Astrocyte (in vitro differentiated cells and primary cell): ENCODE measurements around the gene SH2D7. TPM values are rescaled to one million over a fixed set of nuclear protein-coding genes. Genes with fewer than 3 reads are reported as not detected.

Experiments
- DNase-seq: peaks from one replicate; pipeline ENCODE4 v3.0.0-alpha.2; 2010; ENCODE audit warnings: low read depth
- FAIRE-seq: peaks from 2 replicates; lab custom pipeline; 2011; peaks lifted over from hg19 to GRCh38; lab: Jason Lieb, UNC
- H2AFZ ChIP-seq: 2 replicates; pipeline ENCODE4 v1.6.0; 2012; ENCODE audit warnings: low read depth, low read length, inconsistent platforms
- H3K27ac ChIP-seq: 2 replicates; pipeline ENCODE4 v1.5.1; 2011; ENCODE audit warnings: low read depth, low read length, inconsistent platforms
- H3K27me3 ChIP-seq: 2 replicates; pipeline ENCODE4 v1.6.0; 2011; ENCODE audit warnings: low read length, inconsistent platforms; ENCODE audit not compliant: insufficient read depth
- H3K36me3 ChIP-seq: 2 replicates; pipeline ENCODE4 v1.5.1; 2011; ENCODE audit warnings: low read length, inconsistent platforms; ENCODE audit not compliant: insufficient read depth
- H3K4me1 ChIP-seq: 2 replicates; pipeline ENCODE4 v1.5.1; 2011; ENCODE audit warnings: low read length, inconsistent platforms; ENCODE audit not compliant: insufficient read depth
- H3K4me2 ChIP-seq: 2 replicates; pipeline ENCODE4 v1.6.0; 2012; ENCODE audit warnings: low read length, inconsistent platforms
- H3K4me3 ChIP-seq: 2 replicates; pipeline ENCODE4 v1.5.1; 2011; ENCODE audit warnings: low read depth, mild to moderate bottlenecking, low read length, inconsistent platforms; ENCODE audit not compliant: insufficient read depth
- H3K79me2 ChIP-seq: 2 replicates; pipeline ENCODE4 v1.6.0; 2012; ENCODE audit warnings: mild to moderate bottlenecking, low read length, inconsistent platforms; ENCODE audit not compliant: insufficient read depth
- H3K9ac ChIP-seq: 2 replicates; pipeline ENCODE4 v1.6.0; 2012; ENCODE audit warnings: mild to moderate bottlenecking, low read length, inconsistent platforms
- H3K9me3 ChIP-seq: 2 replicates; pipeline ENCODE4 v1.5.1; 2012; ENCODE audit warnings: low read depth, mild to moderate bottlenecking, low read length, inconsistent platforms; ENCODE audit not compliant: insufficient read depth
- H4K20me1 ChIP-seq: 2 replicates; pipeline ENCODE4 v1.6.0; 2012; ENCODE audit warnings: low read length, inconsistent platforms; ENCODE audit not compliant: insufficient read depth
- H3K27ac Mint-ChIP-seq: one replicate; pipeline ENCODE4 v1.8.0; 2021; ENCODE audit warnings: mild to moderate bottlenecking, mixed read lengths; ENCODE audit not compliant: unreplicated experiment
- H3K27me3 Mint-ChIP-seq: one replicate; pipeline ENCODE4 v1.8.0; 2021; ENCODE audit warnings: low read depth, mixed read lengths; ENCODE audit not compliant: unreplicated experiment
- H3K36me3 Mint-ChIP-seq: one replicate; pipeline ENCODE4 v1.8.0; 2021; ENCODE audit warnings: low read depth, mixed read lengths; ENCODE audit not compliant: unreplicated experiment
- H3K4me1 Mint-ChIP-seq: one replicate; pipeline ENCODE4 v1.8.0; 2021; ENCODE audit warnings: low read depth, mixed read lengths; ENCODE audit not compliant: unreplicated experiment
- H3K4me3 Mint-ChIP-seq: one replicate; pipeline ENCODE4 v1.8.0; 2021; ENCODE audit warnings: mild to moderate bottlenecking, moderate library complexity, mixed read lengths; ENCODE audit not compliant: unreplicated experiment
- H3K9me3 Mint-ChIP-seq: one replicate; pipeline ENCODE4 v1.8.0; 2021; ENCODE audit warnings: mild to moderate bottlenecking, mixed read lengths; ENCODE audit not compliant: unreplicated experiment
- EZH2 ChIP-seq: IDR thresholded peaks from 2 replicates; pipeline ENCODE4 v1.6.1; 2012; ENCODE audit warnings: mild to moderate bottlenecking, low read length, inconsistent platforms; ENCODE audit not compliant: insufficient read depth
- total RNA-seq: library from RNA; stranded (reverse); gene quantifications from 2 replicates; pipeline ENCODE4 v1.2.1, GENCODE V29; 2021
- TF ChIP-seq, protein P1 (sequence below): IDR thresholded peaks from 2 replicates; pipeline ENCODE4 v1.5.1; 2011; ENCODE audit warnings: low read depth, mild to moderate bottlenecking, inconsistent platforms, low read length, moderate library complexity; ENCODE audit not compliant: insufficient read depth

The SH2D7 gene
- total RNA-seq, 1 donor from 2014 or later = not detected

- no peaks in the 10 kb centered on the region for H3K36me3 ChIP-seq
- H3K79me2 ChIP-seq = no peaks in the 10 kb centered on the region
- Mint-ChIP-seq H3K27me3 (peaks cover 29% of the 10 kb centered on the region), H3K27ac (no peak overlapping the region), H3K4me3 (no peak overlapping the region), H3K36me3 (no peaks in the 10 kb centered on the region), H3K9me3 (no peaks in the 10 kb centered on the region), H3K4me1 (peaks cover 5% of the 10 kb centered on the region)
- H3K27me3 ChIP-seq = no peaks in the 10 kb centered on the region
- peaks cover 6% of the 10 kb centered on the region for H3K4me1 ChIP-seq
- H4K20me1 ChIP-seq = no peaks in the 10 kb centered on the region
- H3K9me3 ChIP-seq = no peaks in the 10 kb centered on the region
- H3K4me3 ChIP-seq = no peak overlapping the region
- DNase-seq (no peak), FAIRE-seq (no peak)
- no peak overlapping the region for H3K4me2 ChIP-seq
- no peak for TF ChIP-seq EZH2
- TF ChIP-seq, protein P1, sequence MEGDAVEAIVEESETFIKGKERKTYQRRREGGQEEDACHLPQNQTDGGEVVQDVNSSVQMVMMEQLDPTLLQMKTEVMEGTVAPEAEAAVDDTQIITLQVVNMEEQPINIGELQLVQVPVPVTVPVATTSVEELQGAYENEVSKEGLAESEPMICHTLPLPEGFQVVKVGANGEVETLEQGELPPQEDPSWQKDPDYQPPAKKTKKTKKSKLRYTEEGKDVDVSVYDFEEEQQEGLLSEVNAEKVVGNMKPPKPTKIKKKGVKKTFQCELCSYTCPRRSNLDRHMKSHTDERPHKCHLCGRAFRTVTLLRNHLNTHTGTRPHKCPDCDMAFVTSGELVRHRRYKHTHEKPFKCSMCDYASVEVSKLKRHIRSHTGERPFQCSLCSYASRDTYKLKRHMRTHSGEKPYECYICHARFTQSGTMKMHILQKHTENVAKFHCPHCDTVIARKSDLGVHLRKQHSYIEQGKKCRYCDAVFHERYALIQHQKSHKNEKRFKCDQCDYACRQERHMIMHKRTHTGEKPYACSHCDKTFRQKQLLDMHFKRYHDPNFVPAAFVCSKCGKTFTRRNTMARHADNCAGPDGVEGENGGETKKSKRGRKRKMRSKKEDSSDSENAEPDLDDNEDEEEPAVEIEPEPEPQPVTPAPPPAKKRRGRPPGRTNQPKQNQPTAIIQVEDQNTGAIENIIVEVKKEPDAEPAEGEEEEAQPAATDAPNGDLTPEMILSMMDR = no peak
- no peak overlapping the region for H3K9ac ChIP-seq
- no peak overlapping the region for H2AFZ ChIP-seq
- H3K27ac ChIP-seq = no peak overlapping the region
These were observed 5.9 kb downstream of the SH2D7 start for GRCh38 chr15:78098131-78098755.

- H3K4me3 Mint-ChIP-seq = no peak overlapping the region
- Histone ChIP-seq H3K4me1 (peaks cover 2% of the 10 kb centered on the region), H3K79me2 (no peaks in the 10 kb centered on the region), H3K4me2 (no peak overlapping the region), H4K20me1 (no peaks in the 10 kb centered on the region), H3K9ac (no peak overlapping the region), H3K36me3 (no peaks in the 10 kb centered on the region), H3K9me3 (no peaks in the 10 kb centered on the region), H3K27ac (no peak overlapping the region), H3K27me3 (peaks cover 2% of the 10 kb centered on the region), H2AFZ (no peak overlapping the region), H3K4me3 (no peak overlapping the region)
- H3K36me3 Mint-ChIP-seq = peaks cover 4% of the 10 kb centered on the region
- H3K27me3 Mint-ChIP-seq = peaks cover 30% of the 10 kb centered on the region
- no peak overlapping the region for H3K27ac Mint-ChIP-seq
- FAIRE-seq (no peak), DNase-seq (no peak)
- H3K4me1 Mint-ChIP-seq = peaks cover 3% of the 10 kb centered on the region
- H3K9me3 Mint-ChIP-seq = no peaks in the 10 kb centered on the region
- no peak for TF ChIP-seq EZH2
- TF ChIP-seq, protein P1 = no peak
These were observed 8.5 kb downstream of the SH2D7 start for GRCh38 chr15:78100886-78101285.

DNA sequence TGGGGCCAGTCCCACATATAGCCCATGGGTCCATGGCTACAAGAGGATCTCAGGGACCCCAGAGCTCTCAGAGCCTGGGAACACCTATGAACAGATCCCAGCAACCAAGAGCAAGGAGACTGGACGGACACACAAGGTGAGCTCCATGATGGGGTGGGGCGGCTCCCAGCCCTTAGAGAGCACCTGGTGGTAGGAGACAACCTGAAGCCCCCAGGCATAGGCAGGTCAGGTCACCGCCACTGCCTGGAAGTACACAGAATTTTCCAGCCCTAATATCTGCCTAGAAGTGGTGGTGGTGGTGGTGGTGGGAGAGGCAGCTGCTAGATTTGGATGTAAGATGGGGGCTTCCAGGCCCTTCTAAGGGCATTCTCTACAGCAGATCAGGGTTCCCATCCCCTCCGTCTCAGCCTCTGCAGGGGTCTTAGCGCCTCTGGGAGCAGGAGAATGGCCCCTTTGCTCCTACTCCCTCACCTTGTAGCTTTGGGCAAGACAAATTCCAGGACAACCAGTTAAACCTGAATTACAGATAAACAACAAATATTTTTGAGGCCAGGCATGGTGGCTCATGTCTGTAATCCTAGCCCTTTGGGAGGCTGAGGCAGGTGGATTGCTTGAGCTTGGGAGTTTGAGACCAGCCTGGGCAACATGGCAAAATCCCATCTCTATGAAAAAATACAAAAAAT, 9.2 kb downstream of the SH2D7 start:
- Histone ChIP-seq H4K20me1 (no peaks in the 10 kb centered on the region), H3K36me3 (no peaks in the 10 kb centered on the region), H2AFZ (no peak overlapping the region), H3K9ac (no peak overlapping the region), H3K79me2 (no peaks in the 10 kb centered on the region), H3K27me3 (peaks cover 2% of the 10 kb centered on the region), H3K4me2 (no peak overlapping the region), H3K4me3 (no peak overlapping the region), H3K9me3 (no peaks in the 10 kb centered on the region), H3K4me1 (peaks cover 5% of the 10 kb centered on the region), H3K27ac (no peak overlapping the region)
- Mint-ChIP-seq H3K9me3 (no peaks in the 10 kb centered on the region), H3K36me3 (peaks cover 6% of the 10 kb centered on the region), H3K4me3 (no peak overlapping the region), H3K27me3 (peaks cover 33% of the 10 kb centered on the region), H3K4me1 (peaks cover 5% of the 10 kb centered on the region), H3K27ac (no peak overlapping the region)
- FAIRE-seq = no peak
- TF ChIP-seq EZH2 = no peak
- no peak for DNase-seq
